GM23338 (cell line): ENCODE data around the gene CANX. TPM values are rescaled to one million over a fixed set of nuclear protein-coding genes. Genes with fewer than 3 reads are reported as not detected.

Experiments
- ATAC-seq: fragments of 200-7000 bp; cut with Tn5 transposase; 3 replicates; pipeline ENCODE4 v1.9.1; 2020
- DNase-seq: peaks from one replicate; pipeline ENCODE4 v3.0.0-alpha.2; 2015; ENCODE audit warnings: low spot score
- H2AFZ ChIP-seq: fragments of 200-600 bp; sonication (generic); 2 replicates; pipeline ENCODE4 v1.8.0; 2016; ENCODE audit warnings: antibody characterized with exemption, mild to moderate bottlenecking, moderate library complexity
- H3F3A ChIP-seq: fragments of 200-600 bp; sonication (generic); replicated peaks from 2 replicates; pipeline ENCODE4 v1.8.0; 2017; ENCODE audit warnings: antibody characterized with exemption, mixed run types, low read depth
- H3K27ac ChIP-seq: fragments of 200-600 bp; sonication (generic); 2 replicates; pipeline ENCODE4 v1.6.1; 2016; ENCODE audit warnings: low read depth
- H3K27me3 ChIP-seq: fragments of 200-600 bp; sonication (generic); 2 replicates; pipeline ENCODE4 v1.8.0; 2016; ENCODE audit warnings: mild to moderate bottlenecking, mixed run types, moderate library complexity; ENCODE audit not compliant: insufficient read depth
- H3K36me3 ChIP-seq: fragments of 200-600 bp; sonication (generic); 2 replicates; pipeline ENCODE4 v1.8.0; 2016; ENCODE audit warnings: mild to moderate bottlenecking; ENCODE audit not compliant: insufficient read depth
- H3K4me1 ChIP-seq: fragments of 200-600 bp; sonication (generic); 2 replicates; pipeline ENCODE4 v1.8.0; 2016; ENCODE audit warnings: mild to moderate bottlenecking, moderate library complexity; ENCODE audit not compliant: insufficient read depth
- H3K4me2 ChIP-seq: fragments of 200-600 bp; sonication (generic); 2 replicates; pipeline ENCODE4 v1.7.1; 2017; ENCODE audit warnings: mixed run types
- H3K4me3 ChIP-seq: fragments of 200-600 bp; sonication (generic); 2 replicates; pipeline ENCODE4 v1.6.1; 2016; ENCODE audit warnings: mixed run types
- H3K79me2 ChIP-seq: fragments of 200-600 bp; sonication (generic); replicated peaks from 2 replicates; pipeline ENCODE4 v1.8.0; 2017; ENCODE audit warnings: mild to moderate bottlenecking; ENCODE audit not compliant: insufficient read depth
- H3K9me2 ChIP-seq: fragments of 200-600 bp; sonication (generic); 2 replicates; pipeline ENCODE4 v1.8.0; 2017; ENCODE audit not compliant: insufficient read depth
- H4K20me1 ChIP-seq: fragments of 200-600 bp; sonication (generic); replicated peaks from 2 replicates; pipeline ENCODE4 v1.8.0; 2017; ENCODE audit warnings: mild to moderate bottlenecking; ENCODE audit not compliant: insufficient read depth
- H3K27ac Mint-ChIP-seq: 2 replicates; pipeline ENCODE4 v1.8.0; 2020; ENCODE audit warnings: inconsistent platforms, mild to moderate bottlenecking, moderate library complexity, mixed read lengths
- H3K27me3 Mint-ChIP-seq: 3 replicates; pipeline ENCODE4 v1.8.0; 2022; ENCODE audit warnings: low read depth, mild to moderate bottlenecking, moderate library complexity, mixed read lengths, inconsistent platforms; ENCODE audit not compliant: insufficient read depth, poor library complexity
- H3K36me3 Mint-ChIP-seq: 3 replicates; pipeline ENCODE4 v1.8.0; 2021; ENCODE audit warnings: low read depth, mild to moderate bottlenecking, inconsistent platforms, moderate library complexity, mixed read lengths
- H3K4me1 Mint-ChIP-seq: 3 replicates; pipeline ENCODE4 v1.8.0; 2020; ENCODE audit warnings: mild to moderate bottlenecking, inconsistent platforms, mixed read lengths
- H3K4me3 Mint-ChIP-seq: 3 replicates; pipeline ENCODE4 v1.8.0; 2021; ENCODE audit warnings: moderate library complexity, mild to moderate bottlenecking, inconsistent platforms, mixed read lengths
- H3K9me3 Mint-ChIP-seq: 3 replicates; pipeline ENCODE4 v1.8.0; 2020; ENCODE audit warnings: moderate library complexity, mild to moderate bottlenecking, inconsistent platforms, mixed read lengths
- CREB1 ChIP-seq: fragments of 250-450 bp; sonication (Bioruptor Pico); IDR thresholded peaks from 2 replicates; pipeline ENCODE4 v1.5.0; 2020; ENCODE audit warnings: low read depth, mild to moderate bottlenecking, moderate library complexity
- EZH2 ChIP-seq: fragments of 200-600 bp; sonication (generic); IDR thresholded peaks from one replicate; pipeline ENCODE4 v1.8.0; 2017; ENCODE audit warnings: antibody characterized with exemption, mild to moderate bottlenecking, low read depth; ENCODE audit not compliant: unreplicated experiment
- JUNB ChIP-seq: IDR thresholded peaks from one replicate; pipeline ENCODE4 v1.6.1; 2016; ENCODE audit warnings: antibody characterized with exemption; ENCODE audit not compliant: unreplicated experiment
- NANOG ChIP-seq: IDR thresholded peaks from 2 replicates; pipeline ENCODE4 v1.6.1; 2016; ENCODE audit warnings: antibody characterized with exemption, borderline replicate concordance
- STAT1 ChIP-seq: IDR thresholded peaks from one replicate; pipeline ENCODE4 v1.6.1; 2016; ENCODE audit warnings: antibody characterized with exemption; ENCODE audit not compliant: unreplicated experiment
- polyA plus RNA-seq: library from polyadenylated mRNA; unstranded; fragments of >200 nt; fragmentation: Nextera tagmentation; extraction: Ambion mirVana; gene quantifications from 2 replicates; pipeline ENCODE4 v1.2.1, GENCODE V29; 2016
- total RNA-seq: library from RNA; depleted of rRNA; stranded (reverse); fragments of >200 nt; shearing (Covaris generic); gene quantifications from 2 replicates; pipeline ENCODE4 v1.2.3, GENCODE V29; 2014
- TF ChIP-seq, protein P1 (sequence below): fragments of 250-450 bp; sonication (Bioruptor Pico); IDR thresholded peaks from 2 replicates; pipeline ENCODE4 v1.5.0; 2020; ENCODE audit warnings: mild to moderate bottlenecking, moderate library complexity
- TF ChIP-seq, protein P2 (sequence below): IDR thresholded peaks from one replicate; pipeline ENCODE4 v1.6.1; 2018; ENCODE audit warnings: antibody characterized with exemption; ENCODE audit not compliant: unreplicated experiment

The CANX gene
- total and polyA plus RNA-seq, 2 experiments from 2014 or later = 177 to 530 TPM

GRCh38 chr5:179734536-179735164 is 35.9 kb downstream of the CANX start (continued):
- TF ChIP-seq, protein P1, sequence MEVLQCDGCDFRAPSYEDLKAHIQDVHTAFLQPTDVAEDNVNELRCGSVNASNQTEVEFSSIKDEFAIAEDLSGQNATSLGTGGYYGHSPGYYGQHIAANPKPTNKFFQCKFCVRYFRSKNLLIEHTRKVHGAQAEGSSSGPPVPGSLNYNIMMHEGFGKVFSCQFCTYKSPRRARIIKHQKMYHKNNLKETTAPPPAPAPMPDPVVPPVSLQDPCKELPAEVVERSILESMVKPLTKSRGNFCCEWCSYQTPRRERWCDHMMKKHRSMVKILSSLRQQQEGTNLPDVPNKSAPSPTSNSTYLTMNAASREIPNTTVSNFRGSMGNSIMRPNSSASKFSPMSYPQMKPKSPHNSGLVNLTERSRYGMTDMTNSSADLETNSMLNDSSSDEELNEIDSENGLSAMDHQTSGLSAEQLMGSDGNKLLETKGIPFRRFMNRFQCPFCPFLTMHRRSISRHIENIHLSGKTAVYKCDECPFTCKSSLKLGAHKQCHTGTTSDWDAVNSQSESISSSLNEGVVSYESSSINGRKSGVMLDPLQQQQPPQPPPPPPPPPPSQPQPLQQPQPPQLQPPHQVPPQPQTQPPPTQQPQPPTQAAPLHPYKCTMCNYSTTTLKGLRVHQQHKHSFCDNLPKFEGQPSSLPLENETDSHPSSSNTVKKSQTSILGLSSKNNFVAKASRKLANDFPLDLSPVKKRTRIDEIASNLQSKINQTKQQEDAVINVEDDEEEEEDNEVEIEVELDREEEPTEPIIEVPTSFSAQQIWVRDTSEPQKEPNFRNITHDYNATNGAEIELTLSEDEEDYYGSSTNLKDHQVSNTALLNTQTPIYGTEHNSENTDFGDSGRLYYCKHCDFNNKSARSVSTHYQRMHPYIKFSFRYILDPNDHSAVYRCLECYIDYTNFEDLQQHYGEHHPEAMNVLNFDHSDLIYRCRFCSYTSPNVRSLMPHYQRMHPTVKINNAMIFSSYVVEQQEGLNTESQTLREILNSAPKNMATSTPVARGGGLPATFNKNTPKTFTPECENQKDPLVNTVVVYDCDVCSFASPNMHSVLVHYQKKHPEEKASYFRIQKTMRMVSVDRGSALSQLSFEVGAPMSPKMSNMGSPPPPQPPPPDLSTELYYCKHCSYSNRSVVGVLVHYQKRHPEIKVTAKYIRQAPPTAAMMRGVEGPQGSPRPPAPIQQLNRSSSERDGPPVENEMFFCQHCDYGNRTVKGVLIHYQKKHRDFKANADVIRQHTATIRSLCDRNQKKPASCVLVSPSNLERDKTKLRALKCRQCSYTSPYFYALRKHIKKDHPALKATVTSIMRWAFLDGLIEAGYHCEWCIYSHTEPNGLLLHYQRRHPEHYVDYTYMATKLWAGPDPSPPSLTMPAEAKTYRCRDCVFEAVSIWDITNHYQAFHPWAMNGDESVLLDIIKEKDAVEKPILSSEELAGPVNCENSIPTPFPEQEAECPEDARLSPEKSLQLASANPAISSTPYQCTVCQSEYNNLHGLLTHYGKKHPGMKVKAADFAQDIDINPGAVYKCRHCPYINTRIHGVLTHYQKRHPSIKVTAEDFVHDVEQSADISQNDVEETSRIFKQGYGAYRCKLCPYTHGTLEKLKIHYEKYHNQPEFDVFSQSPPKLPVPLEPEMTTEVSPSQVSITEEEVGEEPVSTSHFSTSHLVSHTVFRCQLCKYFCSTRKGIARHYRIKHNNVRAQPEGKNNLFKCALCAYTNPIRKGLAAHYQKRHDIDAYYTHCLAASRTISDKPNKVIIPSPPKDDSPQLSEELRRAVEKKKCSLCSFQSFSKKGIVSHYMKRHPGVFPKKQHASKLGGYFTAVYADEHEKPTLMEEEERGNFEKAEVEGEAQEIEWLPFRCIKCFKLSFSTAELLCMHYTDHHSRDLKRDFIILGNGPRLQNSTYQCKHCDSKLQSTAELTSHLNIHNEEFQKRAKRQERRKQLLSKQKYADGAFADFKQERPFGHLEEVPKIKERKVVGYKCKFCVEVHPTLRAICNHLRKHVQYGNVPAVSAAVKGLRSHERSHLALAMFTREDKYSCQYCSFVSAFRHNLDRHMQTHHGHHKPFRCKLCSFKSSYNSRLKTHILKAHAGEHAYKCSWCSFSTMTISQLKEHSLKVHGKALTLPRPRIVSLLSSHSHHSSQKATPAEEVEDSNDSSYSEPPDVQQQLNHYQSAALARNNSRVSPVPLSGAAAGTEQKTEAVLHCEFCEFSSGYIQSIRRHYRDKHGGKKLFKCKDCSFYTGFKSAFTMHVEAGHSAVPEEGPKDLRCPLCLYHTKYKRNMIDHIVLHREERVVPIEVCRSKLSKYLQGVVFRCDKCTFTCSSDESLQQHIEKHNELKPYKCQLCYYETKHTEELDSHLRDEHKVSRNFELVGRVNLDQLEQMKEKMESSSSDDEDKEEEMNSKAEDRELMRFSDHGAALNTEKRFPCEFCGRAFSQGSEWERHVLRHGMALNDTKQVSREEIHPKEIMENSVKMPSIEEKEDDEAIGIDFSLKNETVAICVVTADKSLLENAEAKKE (CRISPR knock-in tag) = no peak

GRCh38 chr5:179738742-179739141 is 40.0 kb downstream of the CANX start:
- H3K4me3 ChIP-seq = no peak overlapping the region
- H3K4me2 ChIP-seq = no peak overlapping the region
- no peaks in the 10 kb centered on the region for H3K9me3 Mint-ChIP-seq
- H3K79me2 ChIP-seq = peaks cover 100% of the 10 kb centered on the region
- DNase-seq = no peak
- H3K4me3 Mint-ChIP-seq = no peak overlapping the region; the same call in 2 of the 3 replicates
- H3K27me3 Mint-ChIP-seq = peaks cover 5% of the 10 kb centered on the region
- no peaks in the 10 kb centered on the region for H3K9me2 ChIP-seq
- no peaks in the 10 kb centered on the region for H3K27me3 ChIP-seq
- peaks cover 14% of the 10 kb centered on the region; the same call in 1 of the 2 replicates for H3K4me1 ChIP-seq
- no peak overlapping the region for H3K27ac ChIP-seq
- peaks cover 6% of the 10 kb centered on the region for H3F3A ChIP-seq
- no peak overlapping the region for H2AFZ ChIP-seq
- ATAC-seq = no peak
- no peak overlapping the region for H3K27ac Mint-ChIP-seq
- peaks cover 8% of the 10 kb centered on the region for H3K4me1 Mint-ChIP-seq
- H3K36me3 Mint-ChIP-seq = peaks cover 45% of the 10 kb centered on the region
- no peaks in the 10 kb centered on the region for H3K36me3 ChIP-seq
- peaks cover 69% of the 10 kb centered on the region for H4K20me1 ChIP-seq
- TF ChIP-seq EZH2 = no peak
- TF ChIP-seq, protein P2, sequence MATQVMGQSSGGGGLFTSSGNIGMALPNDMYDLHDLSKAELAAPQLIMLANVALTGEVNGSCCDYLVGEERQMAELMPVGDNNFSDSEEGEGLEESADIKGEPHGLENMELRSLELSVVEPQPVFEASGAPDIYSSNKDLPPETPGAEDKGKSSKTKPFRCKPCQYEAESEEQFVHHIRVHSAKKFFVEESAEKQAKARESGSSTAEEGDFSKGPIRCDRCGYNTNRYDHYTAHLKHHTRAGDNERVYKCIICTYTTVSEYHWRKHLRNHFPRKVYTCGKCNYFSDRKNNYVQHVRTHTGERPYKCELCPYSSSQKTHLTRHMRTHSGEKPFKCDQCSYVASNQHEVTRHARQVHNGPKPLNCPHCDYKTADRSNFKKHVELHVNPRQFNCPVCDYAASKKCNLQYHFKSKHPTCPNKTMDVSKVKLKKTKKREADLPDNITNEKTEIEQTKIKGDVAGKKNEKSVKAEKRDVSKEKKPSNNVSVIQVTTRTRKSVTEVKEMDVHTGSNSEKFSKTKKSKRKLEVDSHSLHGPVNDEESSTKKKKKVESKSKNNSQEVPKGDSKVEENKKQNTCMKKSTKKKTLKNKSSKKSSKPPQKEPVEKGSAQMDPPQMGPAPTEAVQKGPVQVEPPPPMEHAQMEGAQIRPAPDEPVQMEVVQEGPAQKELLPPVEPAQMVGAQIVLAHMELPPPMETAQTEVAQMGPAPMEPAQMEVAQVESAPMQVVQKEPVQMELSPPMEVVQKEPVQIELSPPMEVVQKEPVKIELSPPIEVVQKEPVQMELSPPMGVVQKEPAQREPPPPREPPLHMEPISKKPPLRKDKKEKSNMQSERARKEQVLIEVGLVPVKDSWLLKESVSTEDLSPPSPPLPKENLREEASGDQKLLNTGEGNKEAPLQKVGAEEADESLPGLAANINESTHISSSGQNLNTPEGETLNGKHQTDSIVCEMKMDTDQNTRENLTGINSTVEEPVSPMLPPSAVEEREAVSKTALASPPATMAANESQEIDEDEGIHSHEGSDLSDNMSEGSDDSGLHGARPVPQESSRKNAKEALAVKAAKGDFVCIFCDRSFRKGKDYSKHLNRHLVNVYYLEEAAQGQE = no peak
- no peak for TF ChIP-seq CREB1 (CRISPR knock-in tag)
- no peak for TF ChIP-seq JUNB
- no peak for TF ChIP-seq NANOG
- TF ChIP-seq STAT1 = no peak
